ENCODE data around the gene DCUN1D1. TPM values are rescaled to one million over a fixed set of nuclear protein-coding genes. Genes with fewer than 3 reads are reported as not detected.
A peak's percentile ranks its signal among the peaks of the same experiment; 100 is the strongest.
"Not testable (repeated sequence)": the region's sequence is repeated elsewhere in the genome, so short reads cannot be mapped to it uniquely, and the experiment has no call there.

DCUN1D1 gene
- total RNA-seq, 1 donor from 2014 or later, result 54.4 TPM

DNA sequence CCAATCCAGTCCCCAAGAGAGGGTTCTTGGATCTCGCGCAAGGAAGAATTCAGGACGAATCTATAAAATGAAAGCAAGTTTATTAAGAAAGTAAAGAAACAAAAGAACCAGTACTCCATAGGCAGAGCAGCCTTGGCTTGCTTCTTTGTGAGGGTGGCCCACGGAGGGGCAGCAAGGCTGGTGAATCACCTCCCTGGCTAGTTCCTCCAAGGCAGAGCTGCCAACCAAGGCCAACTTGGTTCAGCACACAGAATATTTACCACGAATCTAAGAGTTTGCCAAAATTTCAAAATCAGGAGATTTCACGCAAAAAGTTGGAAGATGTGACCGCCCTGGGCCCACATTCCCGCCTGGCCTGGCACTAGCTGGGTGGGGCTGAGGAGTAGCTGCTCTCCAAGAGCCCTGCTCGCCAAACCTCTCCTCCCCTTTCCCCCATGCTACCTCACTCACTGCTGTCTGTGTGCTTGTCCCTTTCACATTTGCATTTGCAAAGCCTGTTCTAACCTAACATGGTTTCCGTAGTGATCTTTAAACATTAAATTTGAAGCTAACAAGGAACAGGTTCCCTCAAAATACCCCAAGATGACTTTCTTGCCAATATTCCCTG lies 26.2 kb upstream of the DCUN1D1 start:
- Mint-ChIP-seq H3K4me1 (ENCODE audit: unreplicated experiment) (no peaks in the 10 kb centered on the region), H3K4me3 (no peak overlapping the region), H3K9me3 (no peaks in the 10 kb centered on the region), H3K36me3 (no peaks in the 10 kb centered on the region), H3K27me3 (no peaks in the 10 kb centered on the region), H3K27ac (no peak overlapping the region)
- TF ChIP-seq, protein P1, sequence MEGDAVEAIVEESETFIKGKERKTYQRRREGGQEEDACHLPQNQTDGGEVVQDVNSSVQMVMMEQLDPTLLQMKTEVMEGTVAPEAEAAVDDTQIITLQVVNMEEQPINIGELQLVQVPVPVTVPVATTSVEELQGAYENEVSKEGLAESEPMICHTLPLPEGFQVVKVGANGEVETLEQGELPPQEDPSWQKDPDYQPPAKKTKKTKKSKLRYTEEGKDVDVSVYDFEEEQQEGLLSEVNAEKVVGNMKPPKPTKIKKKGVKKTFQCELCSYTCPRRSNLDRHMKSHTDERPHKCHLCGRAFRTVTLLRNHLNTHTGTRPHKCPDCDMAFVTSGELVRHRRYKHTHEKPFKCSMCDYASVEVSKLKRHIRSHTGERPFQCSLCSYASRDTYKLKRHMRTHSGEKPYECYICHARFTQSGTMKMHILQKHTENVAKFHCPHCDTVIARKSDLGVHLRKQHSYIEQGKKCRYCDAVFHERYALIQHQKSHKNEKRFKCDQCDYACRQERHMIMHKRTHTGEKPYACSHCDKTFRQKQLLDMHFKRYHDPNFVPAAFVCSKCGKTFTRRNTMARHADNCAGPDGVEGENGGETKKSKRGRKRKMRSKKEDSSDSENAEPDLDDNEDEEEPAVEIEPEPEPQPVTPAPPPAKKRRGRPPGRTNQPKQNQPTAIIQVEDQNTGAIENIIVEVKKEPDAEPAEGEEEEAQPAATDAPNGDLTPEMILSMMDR (conservative IDR thresholded peaks at IDR 0.05), result no peak
- no peak for DNase-seq (ENCODE audit: extremely low spot score, unreplicated experiment)

DNA sequence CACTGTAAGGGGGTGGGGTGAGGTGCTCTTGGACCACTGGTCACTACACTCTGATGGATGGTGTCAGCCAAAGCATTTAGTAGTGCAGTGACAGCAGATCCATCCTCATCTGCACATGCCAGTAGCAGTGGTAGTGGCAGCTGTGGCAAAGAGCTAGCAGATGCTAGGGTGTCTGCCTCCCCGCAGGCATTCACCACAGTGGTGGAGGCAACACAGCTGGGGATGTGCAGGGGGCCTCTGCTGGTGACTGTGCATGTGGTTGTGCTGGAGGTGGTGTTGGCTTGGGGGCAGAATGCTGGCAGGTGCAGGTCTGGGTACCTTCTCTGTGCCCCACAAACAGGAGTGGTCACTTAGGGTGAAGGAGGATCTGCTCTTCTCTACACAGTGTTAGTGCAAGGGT lies 19.4 kb upstream of the DCUN1D1 start:
- H3K27ac Mint-ChIP-seq, result no peak overlapping the region
- H3K36me3 Mint-ChIP-seq, result no peaks in the 10 kb centered on the region
- no peak for DNase-seq (ENCODE audit: extremely low spot score, unreplicated experiment)
- H3K4me1 Mint-ChIP-seq (ENCODE audit: unreplicated experiment), result no peaks in the 10 kb centered on the region
- H3K9me3 Mint-ChIP-seq, result peaks cover 4% of the 10 kb centered on the region
- no peaks in the 10 kb centered on the region for H3K27me3 Mint-ChIP-seq
- H3K4me3 Mint-ChIP-seq, result no peak overlapping the region
- TF ChIP-seq, protein P1 (conservative IDR thresholded peaks at IDR 0.05), result no peak

- H3K9me3 Mint-ChIP-seq; H3K36me3 Mint-ChIP-seq; DNase-seq (ENCODE audit: extremely low spot score, unreplicated experiment); H3K4me1 Mint-ChIP-seq (ENCODE audit: unreplicated experiment); H3K27me3 Mint-ChIP-seq; H3K4me3 Mint-ChIP-seq; H3K27ac Mint-ChIP-seq: not testable (repeated sequence)
These were observed 13.3 kb upstream of the DCUN1D1 start for GRCh38 chr3:182993486-182994201.

- no peaks in the 10 kb centered on the region for H3K9me3 Mint-ChIP-seq
- H3K27me3 Mint-ChIP-seq, result no peaks in the 10 kb centered on the region
- TF ChIP-seq, protein P1 (conservative IDR thresholded peaks at IDR 0.05), result no peak
- no peak for DNase-seq (ENCODE audit: extremely low spot score, unreplicated experiment)
- no peaks in the 10 kb centered on the region for H3K36me3 Mint-ChIP-seq
- no peak overlapping the region for H3K4me3 Mint-ChIP-seq
- H3K4me1 Mint-ChIP-seq (ENCODE audit: unreplicated experiment), result no peaks in the 10 kb centered on the region
- H3K27ac Mint-ChIP-seq, result peak overlapping the region; percentile 81
These were observed 9.2 kb upstream of the DCUN1D1 start for GRCh38 chr3:182989566-182989965.

GRCh38 chr3:182986021-182986420 lies 5.7 kb upstream of the DCUN1D1 start:
- no peaks in the 10 kb centered on the region for H3K36me3 Mint-ChIP-seq
- no peaks in the 10 kb centered on the region for H3K4me1 Mint-ChIP-seq (ENCODE audit: unreplicated experiment)
- TF ChIP-seq, protein P1 (conservative IDR thresholded peaks at IDR 0.05), result no peak
- no peak for DNase-seq (ENCODE audit: extremely low spot score, unreplicated experiment)
- H3K27ac Mint-ChIP-seq, result no peak overlapping the region
- no peaks in the 10 kb centered on the region for H3K9me3 Mint-ChIP-seq
- H3K27me3 Mint-ChIP-seq, result no peaks in the 10 kb centered on the region
- no peak overlapping the region for H3K4me3 Mint-ChIP-seq

DNA sequence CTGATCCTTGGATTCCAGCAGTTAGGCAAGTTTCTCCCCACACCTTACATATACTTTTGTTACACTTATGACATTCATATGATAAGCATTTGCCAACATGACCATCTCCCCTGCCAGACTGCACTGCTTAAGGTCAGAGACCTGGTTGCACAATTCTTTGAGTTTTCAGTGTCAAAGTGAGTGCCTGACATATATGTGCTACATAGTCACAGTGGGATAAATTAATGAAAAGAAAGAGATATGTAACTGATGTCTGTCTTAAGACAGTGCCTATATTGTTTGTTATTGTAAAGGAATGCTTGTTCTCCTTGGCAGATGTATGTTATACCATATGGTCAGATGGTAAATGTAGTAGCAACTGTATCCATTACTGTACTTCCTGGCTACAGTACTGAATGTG lies 3.5 kb upstream of the DCUN1D1 start:
- DNase-seq (ENCODE audit: extremely low spot score, unreplicated experiment), result no peak
- H3K9me3 Mint-ChIP-seq, result no peaks in the 10 kb centered on the region
- no peak overlapping the region for H3K27ac Mint-ChIP-seq
- TF ChIP-seq, protein P1 (conservative IDR thresholded peaks at IDR 0.05), result no peak
- H3K4me1 Mint-ChIP-seq (ENCODE audit: unreplicated experiment), result peaks cover 9% of the 10 kb centered on the region
- no peaks in the 10 kb centered on the region for H3K36me3 Mint-ChIP-seq
- no peaks in the 10 kb centered on the region for H3K27me3 Mint-ChIP-seq
- no peak overlapping the region for H3K4me3 Mint-ChIP-seq

Measured in type B pancreatic cell (in vitro differentiated cells).